ENCODE results near the gene SLC30A7. TPM values are rescaled to one million over a fixed set of nuclear protein-coding genes. Genes with fewer than 3 reads are reported as not detected.

The SLC30A7 gene
- total RNA-seq, 1 donor = 75.3 TPM

DNA sequence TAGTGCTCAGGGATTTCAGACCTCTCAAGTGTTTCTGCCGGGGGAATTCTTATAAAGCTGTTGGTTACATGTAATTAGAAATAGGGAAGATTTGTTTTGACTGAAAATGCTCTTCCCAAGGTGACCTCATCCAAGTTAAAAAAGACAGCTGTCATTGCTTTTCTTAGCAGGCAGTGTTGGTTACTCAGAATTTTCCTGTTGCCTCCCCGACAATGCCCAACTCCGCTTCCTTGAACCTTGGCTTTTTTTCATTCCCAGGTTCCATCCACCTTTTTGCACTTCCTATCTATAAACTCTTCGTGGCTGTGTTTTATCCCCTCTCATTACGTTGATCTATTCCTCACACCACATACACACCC, 130.5 kb downstream of the SLC30A7 start:
- DNase-seq (ENCODE audit: low read depth) = no peak
- peak overlapping the region; percentile 83 for H3K4me3 ChIP-seq (ENCODE audit: low read depth, low read length)
- TF ChIP-seq, protein P1, sequence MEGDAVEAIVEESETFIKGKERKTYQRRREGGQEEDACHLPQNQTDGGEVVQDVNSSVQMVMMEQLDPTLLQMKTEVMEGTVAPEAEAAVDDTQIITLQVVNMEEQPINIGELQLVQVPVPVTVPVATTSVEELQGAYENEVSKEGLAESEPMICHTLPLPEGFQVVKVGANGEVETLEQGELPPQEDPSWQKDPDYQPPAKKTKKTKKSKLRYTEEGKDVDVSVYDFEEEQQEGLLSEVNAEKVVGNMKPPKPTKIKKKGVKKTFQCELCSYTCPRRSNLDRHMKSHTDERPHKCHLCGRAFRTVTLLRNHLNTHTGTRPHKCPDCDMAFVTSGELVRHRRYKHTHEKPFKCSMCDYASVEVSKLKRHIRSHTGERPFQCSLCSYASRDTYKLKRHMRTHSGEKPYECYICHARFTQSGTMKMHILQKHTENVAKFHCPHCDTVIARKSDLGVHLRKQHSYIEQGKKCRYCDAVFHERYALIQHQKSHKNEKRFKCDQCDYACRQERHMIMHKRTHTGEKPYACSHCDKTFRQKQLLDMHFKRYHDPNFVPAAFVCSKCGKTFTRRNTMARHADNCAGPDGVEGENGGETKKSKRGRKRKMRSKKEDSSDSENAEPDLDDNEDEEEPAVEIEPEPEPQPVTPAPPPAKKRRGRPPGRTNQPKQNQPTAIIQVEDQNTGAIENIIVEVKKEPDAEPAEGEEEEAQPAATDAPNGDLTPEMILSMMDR (IDR thresholded peaks at IDR 0.05; ENCODE audit: insufficient read depth, low read length) = no peak

DNA sequence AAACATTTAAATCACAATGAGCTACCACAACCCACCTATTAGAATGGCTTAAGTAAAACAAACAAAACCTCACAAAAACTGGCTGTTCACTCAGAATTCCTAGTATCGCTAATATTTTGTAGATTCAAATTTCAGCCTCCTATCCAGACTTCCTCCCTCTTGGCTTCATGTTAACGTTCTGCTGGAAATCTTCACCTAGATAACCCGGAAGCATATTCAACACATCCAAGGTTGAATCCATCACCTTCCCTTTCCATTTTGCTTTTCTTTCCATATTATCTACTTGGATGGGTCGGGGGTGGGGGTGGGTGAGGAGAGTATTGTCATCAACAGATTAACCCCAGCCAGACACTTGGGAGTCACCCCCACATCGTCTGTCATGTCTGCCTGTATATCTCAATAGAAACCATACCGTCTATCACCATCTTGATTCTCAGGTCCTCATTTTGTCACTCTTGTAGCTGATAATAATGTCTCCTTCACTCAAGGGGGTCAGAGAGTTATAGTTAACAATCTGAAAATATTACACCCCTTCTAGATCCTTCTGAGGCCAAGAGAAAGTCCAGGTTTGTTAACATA, 131.4 kb downstream of the SLC30A7 start:
- no peak overlapping the region for H3K4me3 ChIP-seq (ENCODE audit: low read depth, low read length)
- TF ChIP-seq, protein P1 (IDR thresholded peaks at IDR 0.05; ENCODE audit: insufficient read depth, low read length) = no peak
- DNase-seq (ENCODE audit: low read depth) = no peak

DNA sequence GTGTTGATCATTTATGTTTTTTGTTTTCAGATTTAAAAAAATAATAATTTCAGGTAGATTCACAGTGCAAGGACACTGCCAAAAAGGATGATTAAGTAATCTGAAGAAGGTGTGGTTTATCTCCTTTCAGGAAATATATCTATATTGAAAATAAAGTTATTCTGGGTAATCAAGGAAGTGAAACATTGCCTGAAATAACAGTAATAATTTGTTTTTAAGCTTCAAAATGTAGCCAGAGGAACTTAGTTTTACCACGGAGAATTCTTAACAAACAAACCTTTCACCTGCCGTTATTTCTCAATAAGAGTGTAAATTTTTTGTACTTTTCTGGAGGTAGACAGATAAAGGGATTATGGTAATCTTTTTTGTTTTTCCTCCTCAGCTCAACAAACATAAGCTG, 132.6 kb downstream of the SLC30A7 start:
- DNase-seq (ENCODE audit: low read depth) = no peak
- H3K4me3 ChIP-seq (ENCODE audit: low read depth, low read length) = no peak overlapping the region
- TF ChIP-seq, protein P1 (IDR thresholded peaks at IDR 0.05; ENCODE audit: insufficient read depth, low read length) = no peak

DNA sequence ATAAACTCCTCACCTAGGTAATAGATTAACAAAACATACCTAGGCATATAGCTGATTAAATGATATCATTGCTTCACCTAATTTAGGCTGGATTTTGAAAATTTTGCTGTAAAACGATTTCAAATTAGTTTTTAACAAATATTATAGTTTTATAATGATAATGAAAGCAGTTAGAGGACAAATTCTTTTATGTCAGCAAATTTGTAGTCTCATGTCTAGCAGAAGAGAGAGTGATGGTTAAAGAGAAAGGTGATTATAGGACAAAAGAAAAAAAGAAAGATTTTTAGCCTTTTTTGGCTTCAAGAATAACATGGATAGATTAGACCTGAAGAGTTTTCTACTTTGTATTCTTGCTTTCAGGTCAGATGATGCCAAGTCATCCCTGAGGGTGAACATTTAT, 133.3 kb downstream of the SLC30A7 start:
- DNase-seq (ENCODE audit: low read depth) = no peak
- no peak overlapping the region for H3K4me3 ChIP-seq (ENCODE audit: low read depth, low read length)
- TF ChIP-seq, protein P1 (IDR thresholded peaks at IDR 0.05; ENCODE audit: insufficient read depth, low read length) = no peak

DNA sequence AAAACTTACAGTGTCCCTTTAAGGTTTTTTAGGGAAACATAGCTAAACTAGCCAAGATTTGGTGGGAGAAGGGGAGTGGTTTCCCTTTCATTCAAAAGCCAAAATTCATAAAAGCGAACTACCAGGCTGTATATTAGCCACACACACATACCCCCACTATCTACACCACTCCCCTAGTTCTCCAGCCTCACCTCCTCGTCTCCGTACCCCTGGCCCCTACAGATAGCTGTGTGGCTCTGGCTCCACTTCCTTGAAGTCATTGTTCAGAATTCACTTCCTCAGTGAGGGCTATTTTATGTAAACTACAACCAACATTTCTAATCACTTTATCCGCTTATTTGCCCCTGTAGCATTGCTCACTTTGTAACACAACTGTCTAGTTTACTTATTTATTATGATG, 135.0 kb downstream of the SLC30A7 start:
- DNase-seq (ENCODE audit: low read depth) = no peak
- H3K4me3 ChIP-seq (ENCODE audit: low read depth, low read length) = no peak overlapping the region
- TF ChIP-seq, protein P1 (IDR thresholded peaks at IDR 0.05; ENCODE audit: insufficient read depth, low read length) = no peak

Other genes with a start within 250 kb of the SLC30A7 start
- gene VCAM1, start 176.3 kb upstream of the SLC30A7 start, total RNA-seq (ENCODE audit: low replicate concordance) = 0.63 and 24.8 TPM in 2 replicates
- 12.2 and 34.1 TPM in 2 replicates for gene EXTL2, start 1.2 kb upstream of the SLC30A7 start, total RNA-seq (ENCODE audit: low replicate concordance)
- 34.9 and 39.9 TPM in 2 replicates for gene DPH5, start 129.7 kb downstream of the SLC30A7 start, total RNA-seq (ENCODE audit: low replicate concordance)

All from fibroblast of the aortic adventitia (primary cell).